Body of pancreas (tissue), 4 donors: ENCODE data around the gene AP3D1.

ENCODE experiments used
- CTCF ChIP-seq, 7 experiments: fragments of 450-650 bp in 4 of 7; fragments of 200-600 bp in 3 of 7; sonication (generic) in 3 of 7; IDR thresholded peaks; one replicate each; pipeline ENCODE4 v1.5.1; 2016 to 2019; ENCODE audit warnings: antibody characterized with exemption in 7 of 7
- POLR2A ChIP-seq, 3 donors: fragments of 450-650 bp; IDR thresholded peaks; one replicate each; pipeline ENCODE4 v1.6.1; 2016; ENCODE audit warnings: antibody characterized with exemption in 3 of 3, mild to moderate bottlenecking in 2 of 3

GRCh38 chr19:2197270-2197669 lies 45.9 kb upstream of the AP3D1 start:
- TF ChIP-seq POLR2A (IDR thresholded peaks at IDR 0.05): no peak
- TF ChIP-seq CTCF (IDR thresholded peaks at IDR 0.05): no peak
